T47D (cell line): ENCODE data around the gene CCNA1.

Experiments used
- DNase-seq, 2 experiments: peaks; one replicate each; pipeline versions ENCODE4 v3.0.0 to v3.0.0-alpha.2; 2011 to 2012; ENCODE audit warnings: low read depth in 1 of 2, low spot score in 1 of 2
- JUND ChIP-seq: IDR thresholded peaks from 2 replicates; pipeline ENCODE4 v1.6.1; 2012; ENCODE audit warnings: low read depth
- in situ Hi-C: cut with HindIII; loops from 2 replicates; pipeline ENCODE4 v1.10.0; 2016; ENCODE audit warnings: low sequenced_read_pairs, low pct_unique_long_range_greater_than_20kb

The CCNA1 gene

GRCh38 chr13:36476661-36477060 lies 44.4 kb downstream of the CCNA1 start:
- in situ Hi-C loops, result no loop called here
- no peak for TF ChIP-seq JUND
- no peak for DNase-seq

- TF ChIP-seq JUND, result no peak
- no peak for DNase-seq
- in situ Hi-C loops, result no loop called here
Measured at GRCh38 chr13:36480726-36481427, 48.6 kb downstream of the CCNA1 start.

- in situ Hi-C loops, result no loop called here
- DNase-seq, result no peak
- no peak for TF ChIP-seq JUND
Measured at GRCh38 chr13:36490055-36490454, 57.8 kb downstream of the CCNA1 start.
